ENCODE data around the gene KIAA0232.

KIAA0232 gene

DNA sequence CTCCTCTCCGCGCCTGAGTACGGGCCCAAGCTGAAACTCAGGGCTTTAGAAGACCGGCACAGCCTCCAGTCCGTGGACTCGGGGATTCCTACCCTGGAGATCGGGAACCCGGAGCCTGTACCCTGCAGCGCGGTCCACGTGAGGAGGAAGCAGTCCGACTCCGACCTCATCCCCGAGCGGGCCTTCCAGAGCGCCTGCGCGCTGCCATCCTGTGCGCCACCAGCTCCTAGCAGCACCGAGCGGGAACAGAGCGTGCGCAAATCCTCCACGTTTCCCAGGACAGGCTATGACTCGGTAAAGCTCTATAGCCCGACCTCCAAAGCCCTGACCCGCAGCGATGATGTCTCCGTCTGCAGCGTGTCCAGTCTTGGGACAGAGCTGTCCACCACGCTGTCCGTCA, 141.0 kb downstream of the KIAA0232 start:
- Histone ChIP-seq H2AFZ (ENCODE audit: low read depth) (no peak overlapping the region), H3K27me3 (ENCODE audit: insufficient read depth, low read depth) (no peaks in the 10 kb centered on the region), H3K9ac (no peak overlapping the region), H3K4me2 (no peak overlapping the region), H3K36me3 (ENCODE audit: insufficient read depth) (no peaks in the 10 kb centered on the region), H3K4me3 (IDR thresholded peaks at IDR 0.05; ENCODE audit: insufficient read depth, low read depth, low read length) (no peak overlapping the region), H3K27ac (no peak overlapping the region), H3K4me1 (ENCODE audit: low read depth, poor library complexity, severe bottlenecking) (peaks cover 15% of the 10 kb centered on the region), H4K20me1 (ENCODE audit: insufficient read depth) (no peaks in the 10 kb centered on the region), H3K79me2 (ENCODE audit: insufficient read depth, low read depth) (no peaks in the 10 kb centered on the region)
- no peak for TF ChIP-seq CTCF (conservative IDR thresholded peaks at IDR 0.05; ENCODE audit: low read depth, low read length)

DNA sequence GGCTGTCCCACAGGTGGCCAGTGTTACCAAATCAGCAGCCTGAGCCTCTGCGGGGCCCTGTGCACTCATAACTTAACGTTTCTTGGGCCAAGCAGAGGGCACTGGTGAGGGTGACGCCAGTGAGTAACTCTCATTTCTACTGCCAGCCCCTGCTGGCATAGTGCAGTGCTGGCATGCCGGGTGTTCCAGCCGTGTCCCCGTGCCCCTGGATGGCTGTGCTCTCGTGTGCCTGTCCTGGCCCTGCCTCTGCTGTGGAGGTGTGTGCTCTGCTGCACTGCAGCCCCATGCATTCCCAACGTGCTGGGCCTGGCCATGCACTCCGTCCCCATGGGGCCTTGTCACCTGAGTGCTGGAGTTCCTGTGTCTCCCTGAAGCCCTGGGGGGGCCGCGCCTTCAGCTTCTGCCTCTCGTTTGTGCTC, 141.8 kb downstream of the KIAA0232 start:
- H3K4me2 ChIP-seq: no peak overlapping the region
- no peak overlapping the region for H2AFZ ChIP-seq (ENCODE audit: low read depth)
- no peaks in the 10 kb centered on the region for H3K27me3 ChIP-seq (ENCODE audit: insufficient read depth, low read depth)
- H3K9ac ChIP-seq: no peak overlapping the region
- no peaks in the 10 kb centered on the region for H3K79me2 ChIP-seq (ENCODE audit: insufficient read depth, low read depth)
- TF ChIP-seq CTCF (conservative IDR thresholded peaks at IDR 0.05; ENCODE audit: low read depth, low read length): no peak
- H4K20me1 ChIP-seq (ENCODE audit: insufficient read depth): no peaks in the 10 kb centered on the region
- no peaks in the 10 kb centered on the region for H3K36me3 ChIP-seq (ENCODE audit: insufficient read depth)
- H3K4me3 ChIP-seq (IDR thresholded peaks at IDR 0.05; ENCODE audit: insufficient read depth, low read depth, low read length): no peak overlapping the region
- H3K27ac ChIP-seq: no peak overlapping the region
- peaks cover 15% of the 10 kb centered on the region for H3K4me1 ChIP-seq (ENCODE audit: low read depth, poor library complexity, severe bottlenecking)

- Histone ChIP-seq H3K4me1 (ENCODE audit: low read depth, poor library complexity, severe bottlenecking) (peaks cover 21% of the 10 kb centered on the region), H4K20me1 (ENCODE audit: insufficient read depth) (no peaks in the 10 kb centered on the region), H3K36me3 (ENCODE audit: insufficient read depth) (no peaks in the 10 kb centered on the region), H3K4me3 (IDR thresholded peaks at IDR 0.05; ENCODE audit: insufficient read depth, low read depth, low read length) (no peak overlapping the region), H3K27me3 (ENCODE audit: insufficient read depth, low read depth) (no peaks in the 10 kb centered on the region), H3K4me2 (peak overlapping the region; percentile 25; the same call in 1 of the 2 replicates), H3K27ac (no peak overlapping the region), H2AFZ (ENCODE audit: low read depth) (no peak overlapping the region), H3K79me2 (ENCODE audit: insufficient read depth, low read depth) (no peaks in the 10 kb centered on the region), H3K9ac (no peak overlapping the region)
- TF ChIP-seq CTCF (conservative IDR thresholded peaks at IDR 0.05; ENCODE audit: low read depth, low read length): no peak
Observed at GRCh38 chr4:6925357-6925836, 142.9 kb downstream of the KIAA0232 start.

DNA sequence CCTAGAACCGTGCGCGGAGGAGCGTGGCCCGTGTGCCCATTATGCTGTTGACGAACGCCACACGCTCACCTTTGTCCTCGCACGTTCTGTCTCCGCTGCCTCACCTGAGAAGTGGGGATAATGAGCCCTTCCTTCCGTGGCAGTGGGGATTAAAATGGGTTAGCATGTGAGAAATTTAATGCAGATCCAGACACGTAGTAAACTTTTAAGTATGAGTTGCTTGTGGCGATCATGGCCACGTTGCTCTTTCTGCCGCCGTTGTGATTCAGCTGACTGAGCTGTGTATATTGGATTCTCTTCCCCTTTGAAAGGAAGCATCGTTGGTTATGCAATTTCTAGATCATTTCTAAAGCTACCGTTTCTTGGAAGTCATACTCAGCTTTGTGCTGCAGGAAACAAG, 143.6 kb downstream of the KIAA0232 start:
- Histone ChIP-seq H3K27ac (no peak overlapping the region), H4K20me1 (ENCODE audit: insufficient read depth) (no peaks in the 10 kb centered on the region), H3K4me1 (ENCODE audit: low read depth, poor library complexity, severe bottlenecking) (peaks cover 28% of the 10 kb centered on the region), H3K27me3 (ENCODE audit: insufficient read depth, low read depth) (no peaks in the 10 kb centered on the region), H2AFZ (ENCODE audit: low read depth) (no peak overlapping the region), H3K9ac (no peak overlapping the region), H3K4me2 (no peak overlapping the region; the same call in 1 of the 2 replicates), H3K79me2 (ENCODE audit: insufficient read depth, low read depth) (no peaks in the 10 kb centered on the region), H3K4me3 (IDR thresholded peaks at IDR 0.05; ENCODE audit: insufficient read depth, low read depth, low read length) (no peak overlapping the region), H3K36me3 (ENCODE audit: insufficient read depth) (no peaks in the 10 kb centered on the region)
- TF ChIP-seq CTCF (conservative IDR thresholded peaks at IDR 0.05; ENCODE audit: low read depth, low read length): no peak

Data from KMS-11 (cell line).